Amygdala (tissue), 56 donors: ENCODE measurements around the gene GPR61.

ENCODE experiments used
- DNase-seq, 56 donors: peaks; one replicate each; lab custom pipeline; 2025; lab: John Stamatoyannopoulos, UW

GPR61 gene

GRCh38 chr1:109532365-109533136 lies 7.1 kb upstream of the GPR61 start:
- peak in 53 of 56 donors; percentile 31 to 89 (median 72) for DNase-seq

GRCh38 chr1:109534307-109534858 lies 5.3 kb upstream of the GPR61 start:
- no peak for DNase-seq

GRCh38 chr1:109535481-109535880 lies 4.2 kb upstream of the GPR61 start:
- DNase-seq, result no peak

GRCh38 chr1:109535971-109536491 lies 3.6 kb upstream of the GPR61 start:
- DNase-seq, result peak in 47 of 56 donors; percentile 17 to 90 (median 58)

- DNase-seq, result no peak
Measured at GRCh38 chr1:109537450-109538178, 2.1 kb upstream of the GPR61 start.

GRCh38 chr1:109538827-109539555 lies 681 bp upstream of the GPR61 start:
- DNase-seq, result no peak

- DNase-seq, result peak in 6 of 56 donors; percentile 10 to 41 (median 24)
Measured at GRCh38 chr1:109541102-109541501, 1.4 kb downstream of the GPR61 start.

GRCh38 chr1:109542657-109543056 lies 3.0 kb downstream of the GPR61 start:
- DNase-seq, result no peak

- no peak for DNase-seq
Measured at GRCh38 chr1:109543283-109543987, 3.8 kb downstream of the GPR61 start.

- DNase-seq, result no peak
Measured at GRCh38 chr1:109543988-109544735, 4.5 kb downstream of the GPR61 start.

- peak in 50 of 56 donors; percentile 21 to 93 (median 70) for DNase-seq
Measured at GRCh38 chr1:109546311-109547109, 6.8 kb downstream of the GPR61 start.

GRCh38 chr1:109547463-109548320 lies 8.0 kb downstream of the GPR61 start:
- peak in 3 of 56 donors; percentile 6 to 60 (median 59) for DNase-seq

- peak; percentile 69 to 98 (median 93) for DNase-seq
Measured at GRCh38 chr1:109548321-109549267, 8.9 kb downstream of the GPR61 start, which contains the start of gene GNAI3. TSS of gene GNAI3 (plus strand) at chr1:109548615. CDS start at chr1:109548721, 106 bp downstream.

GRCh38 chr1:109556563-109556962 lies 16.9 kb downstream of the GPR61 start:
- no peak for DNase-seq

- no peak for DNase-seq
Measured at GRCh38 chr1:109557520-109557919, 17.8 kb downstream of the GPR61 start.

- DNase-seq, result no peak
Measured at GRCh38 chr1:109559995-109560394, 20.3 kb downstream of the GPR61 start.
